Gastroesophageal sphincter (tissue), 3 donors: ENCODE data around the gene HIVEP3.

Experiments
- EP300 ChIP-seq: sonication (generic); formaldehyde crosslinking; IDR thresholded peaks from one replicate; pipeline ENCODE4 v1.6.1; 2017; ENCODE audit warnings: antibody characterized with exemption, mild to moderate bottlenecking
- POLR2A ChIP-seq, 2 donors: fragments of 450-650 bp; IDR thresholded peaks; one replicate each; pipeline ENCODE4 v1.6.1; 2017; ENCODE audit warnings: antibody characterized with exemption in 2 of 2, mild to moderate bottlenecking in 2 of 2, moderate library complexity in 1 of 2
- POLR2AphosphoS5 ChIP-seq: sonication (generic); formaldehyde crosslinking; IDR thresholded peaks from one replicate; pipeline ENCODE4 v1.6.1; 2017; ENCODE audit warnings: antibody characterized with exemption
- TF ChIP-seq, protein P1 (sequence below), 4 experiments: fragments of 200-600 bp in 2 of 4; fragments of 450-650 bp in 2 of 4; sonication (generic) in 1 of 4; IDR thresholded peaks; one replicate each; pipeline ENCODE4 v1.5.1; 2017 to 2019; ENCODE audit warnings: antibody characterized with exemption in 4 of 4, mild to moderate bottlenecking in 2 of 4, moderate library complexity in 2 of 4

DNA sequence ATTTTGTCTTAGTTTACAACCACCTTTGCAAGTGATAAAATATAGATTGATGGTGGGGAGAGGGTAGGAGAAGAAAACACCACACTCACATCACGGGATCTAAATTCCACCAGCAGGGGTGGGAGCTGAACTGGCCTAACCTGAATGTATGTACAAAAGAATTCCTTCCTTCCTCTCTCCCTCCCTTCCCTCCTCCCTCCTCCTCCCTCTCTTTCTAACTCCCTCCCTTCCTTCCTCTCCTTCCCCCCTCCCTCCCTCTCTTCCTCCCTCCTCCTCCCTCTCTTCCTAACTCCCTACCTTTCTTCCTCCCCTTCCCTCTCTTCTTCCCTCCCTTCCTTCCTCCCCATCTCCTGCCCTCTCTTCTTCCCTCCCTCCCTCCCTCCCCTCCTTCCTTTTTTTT is 40.2 kb downstream of the HIVEP3 start:
- TF ChIP-seq, protein P1, sequence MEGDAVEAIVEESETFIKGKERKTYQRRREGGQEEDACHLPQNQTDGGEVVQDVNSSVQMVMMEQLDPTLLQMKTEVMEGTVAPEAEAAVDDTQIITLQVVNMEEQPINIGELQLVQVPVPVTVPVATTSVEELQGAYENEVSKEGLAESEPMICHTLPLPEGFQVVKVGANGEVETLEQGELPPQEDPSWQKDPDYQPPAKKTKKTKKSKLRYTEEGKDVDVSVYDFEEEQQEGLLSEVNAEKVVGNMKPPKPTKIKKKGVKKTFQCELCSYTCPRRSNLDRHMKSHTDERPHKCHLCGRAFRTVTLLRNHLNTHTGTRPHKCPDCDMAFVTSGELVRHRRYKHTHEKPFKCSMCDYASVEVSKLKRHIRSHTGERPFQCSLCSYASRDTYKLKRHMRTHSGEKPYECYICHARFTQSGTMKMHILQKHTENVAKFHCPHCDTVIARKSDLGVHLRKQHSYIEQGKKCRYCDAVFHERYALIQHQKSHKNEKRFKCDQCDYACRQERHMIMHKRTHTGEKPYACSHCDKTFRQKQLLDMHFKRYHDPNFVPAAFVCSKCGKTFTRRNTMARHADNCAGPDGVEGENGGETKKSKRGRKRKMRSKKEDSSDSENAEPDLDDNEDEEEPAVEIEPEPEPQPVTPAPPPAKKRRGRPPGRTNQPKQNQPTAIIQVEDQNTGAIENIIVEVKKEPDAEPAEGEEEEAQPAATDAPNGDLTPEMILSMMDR (IDR thresholded peaks at IDR 0.05): no peak
- TF ChIP-seq EP300 (no peak), POLR2AphosphoS5 (no peak), POLR2A (IDR thresholded peaks at IDR 0.05) (no peak)
